Medulla oblongata (tissue), 1 donor: Measurements from ENCODE around the gene MBTD1.
"Not testable (repeated sequence)": the region's sequence is repeated elsewhere in the genome, so short reads cannot be mapped to it uniquely, and the experiment has no call there.

ENCODE experiments used
- DNase-seq: peaks from one replicate; pipeline ENCODE4 v3.0.0-alpha.2; 2015; ENCODE audit errors: extremely low spot score

The MBTD1 gene

GRCh38 chr17:51259564-51260236, at the start of gene MBTD1:
TSS of gene MBTD1 (minus strand) at chr17:51260049. CDS start at chr17:51225161, 34,888 bp downstream.
- peak; percentile 98 for DNase-seq

- no peak for DNase-seq
Observed at GRCh38 chr17:51305182-51305581, 45.3 kb upstream of the MBTD1 start.

- DNase-seq, result no peak
Observed at GRCh38 chr17:51299859-51300258, 40.0 kb upstream of the MBTD1 start.

GRCh38 chr17:51298508-51299371, 38.9 kb upstream of the MBTD1 start:
- peak; percentile 92 for DNase-seq

GRCh38 chr17:51294338-51294737, 34.5 kb upstream of the MBTD1 start:
- not testable (repeated sequence) for DNase-seq

- no peak for DNase-seq
Observed at GRCh38 chr17:51289696-51290111, 29.9 kb upstream of the MBTD1 start.

GRCh38 chr17:51287412-51287811, 27.6 kb upstream of the MBTD1 start:
- no peak for DNase-seq

GRCh38 chr17:51279183-51279582, 19.3 kb upstream of the MBTD1 start:
- no peak for DNase-seq

- no peak for DNase-seq
Observed at GRCh38 chr17:51275381-51275780, 15.5 kb upstream of the MBTD1 start.

GRCh38 chr17:51272812-51273211, 13.0 kb upstream of the MBTD1 start:
- no peak for DNase-seq

- no peak for DNase-seq
Observed at GRCh38 chr17:51270636-51271035, 10.8 kb upstream of the MBTD1 start.

GRCh38 chr17:51269991-51270390, 10.1 kb upstream of the MBTD1 start:
- no peak for DNase-seq

- not testable (repeated sequence) for DNase-seq
Observed at GRCh38 chr17:51264466-51264865, 4.6 kb upstream of the MBTD1 start.

GRCh38 chr17:51263006-51263405, 3.2 kb upstream of the MBTD1 start:
- DNase-seq, result no peak

GRCh38 chr17:51261024-51261963, 1.4 kb upstream of the MBTD1 start:
- peak; percentile 58 for DNase-seq

- peak; percentile 98 for DNase-seq
Observed at GRCh38 chr17:51260237-51261023, 581 bp upstream of the MBTD1 start, which contains the start of gene UTP18. TSS of gene UTP18 (plus strand) at chr17:51260546. CDS start at chr17:51260585, 39 bp downstream.

- DNase-seq, result peak; percentile 69
Observed at GRCh38 chr17:51258756-51259563, 889 bp downstream of the MBTD1 start.

- no peak for DNase-seq
Observed at GRCh38 chr17:51257150-51258081, 2.4 kb downstream of the MBTD1 start.

GRCh38 chr17:51256101-51256500, 3.7 kb downstream of the MBTD1 start:
- no peak for DNase-seq
